Kidney epithelial cell (primary cell): ENCODE results near the gene CDC42BPA. TPM values are rescaled to one million over a fixed set of nuclear protein-coding genes. Genes with fewer than 3 reads are reported as not detected.

Source experiments
- DNase-seq: peaks from one replicate; pipeline ENCODE4 v3.0.0-alpha.2; 2010; ENCODE audit warnings: low read depth
- H3K27me3 ChIP-seq: 2 replicates; pipeline ENCODE4 v1.6.0; 2011; ENCODE audit warnings: low read length; ENCODE audit not compliant: control insufficient read depth, insufficient read depth
- H3K36me3 ChIP-seq: 2 replicates; pipeline ENCODE4 v1.5.1; 2011; ENCODE audit warnings: low read length; ENCODE audit not compliant: control insufficient read depth, insufficient read depth
- H3K4me3 ChIP-seq: 2 replicates; pipeline ENCODE4 v1.5.1; 2011; ENCODE audit warnings: low read depth, mild to moderate bottlenecking, control low read depth, low read length
- CTCF ChIP-seq: IDR thresholded peaks from 2 replicates; pipeline ENCODE4 v1.5.1; 2011; ENCODE audit warnings: mild to moderate bottlenecking, moderate library complexity, low read length, control low read depth, inconsistent platforms; ENCODE audit not compliant: insufficient read depth, poor library complexity, severe bottlenecking
- total RNA-seq: library from RNA; depleted of rRNA; stranded (reverse); fragments of >200 nt; gene quantifications from 2 replicates; pipeline ENCODE4 v1.2.3, GENCODE V29; 2015

CDC42BPA gene
- total RNA-seq, 1 donor from 2014 or later: 33.4 TPM

GRCh38 chr1:226940806-226941067, 377.6 kb downstream of the CDC42BPA start:
- Histone ChIP-seq H3K36me3 (no peaks in the 10 kb centered on the region), H3K27me3 (no peaks in the 10 kb centered on the region), H3K4me3 (peak overlapping the region; percentile 60)
- no peak for TF ChIP-seq CTCF
- no peak for DNase-seq

- Histone ChIP-seq H3K27me3 (no peaks in the 10 kb centered on the region), H3K4me3 (peak within 1 kb of the TSS; percentile 60), H3K36me3 (no peaks in the 10 kb centered on the region)
- TF ChIP-seq CTCF: no peak
- DNase-seq: peak; percentile 96
Measured at GRCh38 chr1:226940029-226940805, 378.1 kb downstream of the CDC42BPA start, which contains the start of gene COQ8A. Gene COQ8A (plus strand): TSS chr1:226940294. CDS start chr1:226961386, 21,092 bp downstream.

Other genes starting within 250 kb of the CDC42BPA start
- 7.6 and 9.8 TPM in 2 replicates for gene ZNF678, start 245.1 kb upstream of the CDC42BPA start, total RNA-seq